Mucosa of stomach (tissue), 1 donor: ENCODE results near the gene LRP1.

Experiments used
- H3K27me3 ChIP-seq: one replicate; pipeline ENCODE4 v1.7.0; 2013; ENCODE audit warnings: mild to moderate bottlenecking, low read length; ENCODE audit not compliant: control insufficient read depth, insufficient read depth
- H3K36me3 ChIP-seq: one replicate; pipeline ENCODE4 v1.7.0; 2013; ENCODE audit warnings: low read length; ENCODE audit not compliant: control insufficient read depth, insufficient read depth
- H3K4me1 ChIP-seq: one replicate; pipeline ENCODE4 v1.7.0; 2013; ENCODE audit warnings: mild to moderate bottlenecking, low read length; ENCODE audit not compliant: control insufficient read depth, insufficient read depth
- H3K4me3 ChIP-seq: one replicate; pipeline ENCODE4 v1.7.0; 2013; ENCODE audit warnings: low read length
- H3K9ac ChIP-seq: one replicate; pipeline ENCODE4 v1.7.0; 2013; ENCODE audit warnings: mild to moderate bottlenecking, low read length, moderate library complexity
- H3K9me3 ChIP-seq: one replicate; pipeline ENCODE4 v1.7.0; 2013; ENCODE audit warnings: mild to moderate bottlenecking, low read length, moderate library complexity; ENCODE audit not compliant: control insufficient read depth
- donor health status: Pancreatic carcinoma.

Gene LRP1

DNA sequence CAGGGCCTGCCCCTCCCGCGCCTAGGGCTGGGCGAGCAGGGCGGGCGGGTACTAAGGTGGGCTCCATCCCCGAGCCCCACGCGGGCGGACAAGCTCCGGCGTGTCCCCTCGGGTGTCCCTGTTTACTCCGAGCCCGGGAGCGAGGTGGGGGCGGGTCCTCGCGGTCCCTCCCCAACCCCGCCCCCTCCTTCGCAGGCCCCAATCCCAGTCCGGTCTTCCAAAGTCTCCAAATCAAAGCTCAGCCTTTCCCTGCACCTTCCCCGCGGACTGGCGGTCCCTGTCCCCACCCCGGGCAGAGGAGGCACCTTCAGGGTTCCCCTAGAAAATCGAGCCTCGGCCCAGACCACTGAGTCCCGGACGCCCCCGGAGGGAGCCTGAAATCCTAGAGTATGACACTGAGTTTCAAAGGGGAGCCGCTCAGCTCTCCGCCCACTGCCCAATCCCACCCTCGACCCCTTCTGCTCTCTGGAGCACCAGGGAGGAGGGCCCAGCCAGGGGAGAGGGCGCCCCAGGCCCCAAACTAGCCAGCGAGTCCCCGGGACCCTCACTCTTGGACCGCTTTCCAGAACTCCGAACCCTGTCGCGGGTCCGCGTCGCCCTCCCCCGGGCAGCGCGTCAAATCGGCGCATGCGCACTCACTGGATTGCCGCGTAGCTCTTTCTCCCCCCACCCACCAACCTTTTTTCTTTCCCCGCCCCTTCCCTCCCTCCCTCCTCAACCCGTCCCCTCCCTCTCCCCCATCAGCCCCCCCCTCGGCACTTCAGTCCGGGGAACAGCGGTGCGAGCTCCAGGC, at the start of gene LRP1:
Gene LRP1, plus strand, starts transcription at position 758 of the 793 bp plus-strand sequence. CDS start 482 bp downstream, outside the sequence.
- no peaks in the 10 kb centered on the region for H3K27me3 ChIP-seq

DNA sequence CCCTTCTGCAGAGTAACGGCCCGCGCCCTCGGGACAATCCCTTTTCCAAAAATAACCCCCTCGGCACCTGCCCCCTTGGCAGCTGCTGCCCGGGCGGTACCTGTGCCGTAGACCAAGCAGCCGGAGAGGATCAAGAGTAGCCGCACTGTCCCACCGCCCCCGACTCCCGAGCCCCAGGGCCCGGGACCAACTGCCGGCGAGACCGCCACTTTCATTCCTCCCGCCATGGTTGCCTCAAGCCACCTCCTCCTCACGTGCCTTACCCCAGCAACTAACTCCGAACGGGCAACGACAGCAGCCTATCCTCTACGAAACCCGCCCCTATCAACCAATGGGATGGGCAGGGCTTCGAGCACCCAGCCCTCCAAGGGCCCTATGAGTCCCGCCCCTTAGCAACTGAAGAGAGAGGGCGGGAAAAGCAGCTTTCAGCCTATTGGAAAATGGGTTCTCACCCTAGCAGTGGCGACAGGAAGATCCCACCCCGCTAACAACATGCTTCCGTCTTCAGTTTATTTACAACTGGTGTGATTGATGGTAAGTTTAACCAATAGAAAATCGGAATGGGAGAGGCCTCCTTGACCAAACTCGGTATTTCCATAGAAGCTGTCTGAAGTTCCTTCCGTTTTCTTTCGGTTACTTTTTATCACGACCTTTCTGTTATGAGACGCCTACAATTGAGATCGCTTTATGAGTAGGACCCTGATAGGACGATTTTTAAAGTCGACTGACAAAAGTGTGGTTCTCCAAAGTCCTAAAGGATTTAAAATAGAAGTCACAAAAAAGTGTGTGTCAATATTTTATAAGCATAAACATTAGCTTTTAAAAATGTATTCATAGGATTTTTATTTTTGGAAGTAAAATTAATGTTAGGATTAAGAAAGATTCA, 49.5 kb upstream of the LRP1 start, which contains the start of gene NEMP1:
Gene NEMP1, minus strand, starts transcription at position 273 of the 886 bp plus-strand sequence. Its CDS starts 46 bp downstream, at position 227.
- Histone ChIP-seq H3K9me3 (no peaks in the 10 kb centered on the region), H3K4me1 (peaks cover 6% of the 10 kb centered on the region), H3K9ac (peak within 1 kb of the TSS; percentile 57), H3K4me3 (peak within 1 kb of the TSS; percentile 51), H3K36me3 (no peaks in the 10 kb centered on the region), H3K27me3 (no peaks in the 10 kb centered on the region)

More for the DNA sequence above, at the start of gene LRP1:
- Histone ChIP-seq H3K4me3 (peak within 1 kb of the TSS; percentile 75), H3K9me3 (no peaks in the 10 kb centered on the region), H3K9ac (peak within 1 kb of the TSS; percentile 97), H3K4me1 (peaks cover 43% of the 10 kb centered on the region), H3K36me3 (no peaks in the 10 kb centered on the region)

DNA sequence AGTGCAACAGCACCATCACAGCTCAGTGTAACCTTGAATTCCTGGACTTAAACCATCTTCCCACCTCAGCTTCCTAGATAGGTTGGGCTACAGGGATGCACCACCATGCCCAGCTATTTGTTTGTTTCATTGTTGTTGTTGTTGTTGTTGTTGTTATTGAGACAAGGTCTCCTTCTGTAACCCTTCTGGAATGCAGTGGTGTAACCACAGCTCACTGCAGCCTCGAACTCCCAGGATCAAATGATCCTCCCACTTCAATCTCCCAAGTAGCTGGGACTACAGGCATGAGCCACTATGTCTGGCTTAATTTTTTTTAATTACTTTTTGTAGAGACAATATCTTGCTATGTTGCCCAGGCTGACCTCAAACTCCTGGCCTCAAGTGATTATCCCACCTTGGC, 48.5 kb upstream of the LRP1 start:
- Histone ChIP-seq H3K9me3 (no peaks in the 10 kb centered on the region), H3K9ac (peak overlapping the region; percentile 57), H3K27me3 (no peaks in the 10 kb centered on the region), H3K4me3 (no peak overlapping the region), H3K36me3 (no peaks in the 10 kb centered on the region), H3K4me1 (peaks cover 6% of the 10 kb centered on the region)

DNA sequence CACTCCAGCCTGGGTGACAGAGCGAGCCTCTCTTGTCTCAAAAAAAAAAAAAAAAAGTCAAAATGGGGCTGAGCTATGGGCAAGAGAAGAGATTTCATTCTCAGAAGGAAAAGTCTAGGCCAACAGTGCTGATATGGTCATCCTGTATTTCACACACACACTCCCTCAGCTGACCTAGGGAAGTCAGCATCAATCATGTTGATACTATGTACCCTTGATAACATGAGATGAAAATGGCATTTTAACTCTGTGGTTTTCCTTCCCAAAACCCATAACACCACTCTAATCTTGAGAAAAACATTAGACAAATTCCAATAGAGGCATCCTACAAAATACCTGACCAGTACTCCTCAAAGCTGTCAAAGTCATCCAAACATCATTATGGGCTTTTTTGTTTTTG, 47.4 kb upstream of the LRP1 start:
- H3K9ac ChIP-seq: no peak overlapping the region
- H3K4me1 ChIP-seq: peaks cover 6% of the 10 kb centered on the region
- H3K9me3 ChIP-seq: no peaks in the 10 kb centered on the region
- H3K4me3 ChIP-seq: no peak overlapping the region
- H3K36me3 ChIP-seq: no peaks in the 10 kb centered on the region
- no peaks in the 10 kb centered on the region for H3K27me3 ChIP-seq

DNA sequence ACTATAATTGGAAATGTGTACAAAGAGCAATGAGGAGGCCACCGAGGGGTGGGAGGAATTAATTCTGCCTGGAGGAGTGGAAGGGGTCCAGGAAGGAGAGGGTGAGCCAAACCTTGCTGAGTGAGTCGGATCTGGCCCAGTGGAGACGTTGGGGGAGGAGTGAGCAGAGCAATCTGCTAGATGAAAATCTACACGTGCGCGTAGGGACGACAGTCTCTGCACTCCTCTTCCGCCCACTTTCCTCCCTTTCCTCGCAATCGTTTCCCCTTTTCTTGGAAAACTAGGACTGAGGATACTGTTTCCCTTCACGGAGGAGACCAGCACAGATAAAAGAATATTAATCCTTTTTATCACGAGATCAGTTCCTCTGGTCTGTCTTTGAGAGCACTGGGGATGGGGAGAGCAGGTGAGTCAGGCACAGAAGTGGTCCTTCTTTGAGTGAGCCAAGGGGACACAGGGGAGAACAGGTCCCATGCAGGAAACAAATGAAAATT, 42.2 kb upstream of the LRP1 start:
- peaks cover 18% of the 10 kb centered on the region for H3K4me1 ChIP-seq
- no peak overlapping the region for H3K4me3 ChIP-seq
- no peaks in the 10 kb centered on the region for H3K36me3 ChIP-seq
- no peaks in the 10 kb centered on the region for H3K9me3 ChIP-seq
- H3K27me3 ChIP-seq: no peaks in the 10 kb centered on the region
- H3K9ac ChIP-seq: peak overlapping the region; percentile 79

DNA sequence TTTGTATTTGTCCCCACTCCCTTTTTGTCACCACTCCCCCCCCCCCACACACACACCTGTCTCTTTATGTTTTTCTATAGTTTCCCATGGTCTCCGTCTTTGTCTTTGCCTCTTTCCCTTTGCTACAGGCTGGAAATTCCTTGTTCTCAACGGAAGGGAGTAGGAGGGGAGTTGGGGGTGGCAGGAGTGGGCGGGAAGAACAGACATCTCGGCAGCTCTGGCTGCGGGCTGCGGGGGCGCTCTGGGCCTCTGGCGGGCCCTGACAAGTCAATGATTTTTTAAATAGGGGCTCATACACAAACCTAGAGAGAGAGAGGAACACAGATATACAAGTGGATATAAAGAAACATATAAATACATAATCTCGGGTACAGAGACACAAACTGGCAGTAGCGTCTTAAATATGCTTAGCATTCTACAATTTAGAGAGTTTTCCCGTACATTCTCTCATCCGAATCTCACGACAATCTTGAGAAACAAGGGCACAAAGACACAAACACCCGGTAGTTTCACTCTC, 41.7 kb upstream of the LRP1 start:
- Histone ChIP-seq H3K9me3 (no peaks in the 10 kb centered on the region), H3K4me3 (peak overlapping the region; percentile 60), H3K4me1 (peaks cover 24% of the 10 kb centered on the region), H3K9ac (peak overlapping the region; percentile 79), H3K36me3 (no peaks in the 10 kb centered on the region), H3K27me3 (no peaks in the 10 kb centered on the region)

DNA sequence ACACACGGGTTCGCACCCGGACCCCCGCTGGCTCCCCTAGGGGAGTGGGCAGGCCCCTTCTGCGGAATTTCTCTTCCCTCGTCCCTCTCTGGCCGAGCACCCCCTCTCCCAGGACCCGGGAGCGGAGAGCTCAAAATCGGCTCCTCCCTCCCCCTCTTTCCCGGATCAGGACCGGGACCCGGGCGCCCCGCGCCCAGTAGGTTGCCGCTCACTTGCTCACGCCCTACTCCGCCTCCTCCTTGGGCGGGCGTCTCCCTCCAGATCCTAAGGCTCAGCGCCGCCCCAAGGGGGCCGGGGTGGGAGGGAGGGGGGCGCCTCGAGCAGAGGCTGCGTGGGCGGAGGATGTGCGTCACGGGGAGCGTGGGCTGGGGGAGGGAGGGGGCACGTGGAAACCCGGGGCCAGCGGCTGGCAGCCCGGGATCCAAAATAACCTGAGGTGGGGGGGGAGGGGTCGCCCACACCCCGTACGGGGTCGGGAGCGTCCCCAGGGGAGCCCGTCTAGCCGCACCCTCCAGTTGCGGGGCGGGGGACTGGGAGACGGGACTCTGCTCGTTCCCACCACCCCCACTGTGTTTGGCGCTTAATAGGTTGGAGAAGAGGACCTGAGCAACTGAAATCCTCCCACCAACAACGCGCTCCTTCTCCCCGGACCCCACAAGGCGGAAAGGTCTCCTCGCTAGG, 41.1 kb upstream of the LRP1 start:
- H3K27me3 ChIP-seq: no peaks in the 10 kb centered on the region

DNA sequence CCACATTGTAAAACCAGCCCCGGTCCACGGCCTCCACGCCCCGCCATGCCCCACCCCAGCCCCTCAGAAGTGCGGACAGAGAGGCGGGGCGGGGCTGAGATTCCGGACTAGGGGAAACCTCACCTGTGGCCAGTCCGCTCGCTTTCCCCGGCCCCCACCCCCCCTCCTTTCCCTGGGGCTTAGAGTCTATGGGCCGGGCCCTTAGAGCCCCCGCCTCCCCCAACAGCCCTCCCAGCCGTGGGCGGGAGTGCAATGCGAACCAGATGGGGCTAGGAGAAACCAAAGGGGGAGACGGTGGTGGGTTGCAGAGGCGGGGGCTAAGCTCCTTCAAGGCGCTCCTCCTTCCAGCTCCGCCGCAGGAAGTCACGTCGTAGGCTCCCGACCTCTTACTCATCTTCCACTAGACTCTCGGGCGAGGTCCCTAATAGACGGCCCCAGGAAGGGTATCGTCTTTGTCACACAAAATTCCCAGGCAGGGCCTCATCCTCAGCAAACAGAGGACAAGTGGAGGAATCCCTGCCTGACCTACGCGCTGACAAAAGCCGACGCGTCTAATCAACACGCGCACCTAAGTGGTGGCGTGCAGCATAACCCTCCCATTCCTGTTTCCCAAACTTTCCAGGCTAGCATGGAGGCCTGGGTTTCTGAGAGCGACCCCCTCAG, 40.5 kb upstream of the LRP1 start:
- Histone ChIP-seq H3K36me3 (no peaks in the 10 kb centered on the region), H3K4me1 (peaks cover 31% of the 10 kb centered on the region), H3K27me3 (no peaks in the 10 kb centered on the region), H3K4me3 (peak overlapping the region; percentile 43), H3K9ac (peak overlapping the region; percentile 76), H3K9me3 (no peaks in the 10 kb centered on the region)

More for the DNA sequence above, 41.1 kb upstream of the LRP1 start:
- H3K36me3 ChIP-seq: no peaks in the 10 kb centered on the region
- H3K9me3 ChIP-seq: no peaks in the 10 kb centered on the region
- peak overlapping the region; percentile 60 for H3K4me3 ChIP-seq
- H3K4me1 ChIP-seq: peaks cover 27% of the 10 kb centered on the region
- peak overlapping the region; percentile 79 for H3K9ac ChIP-seq

DNA sequence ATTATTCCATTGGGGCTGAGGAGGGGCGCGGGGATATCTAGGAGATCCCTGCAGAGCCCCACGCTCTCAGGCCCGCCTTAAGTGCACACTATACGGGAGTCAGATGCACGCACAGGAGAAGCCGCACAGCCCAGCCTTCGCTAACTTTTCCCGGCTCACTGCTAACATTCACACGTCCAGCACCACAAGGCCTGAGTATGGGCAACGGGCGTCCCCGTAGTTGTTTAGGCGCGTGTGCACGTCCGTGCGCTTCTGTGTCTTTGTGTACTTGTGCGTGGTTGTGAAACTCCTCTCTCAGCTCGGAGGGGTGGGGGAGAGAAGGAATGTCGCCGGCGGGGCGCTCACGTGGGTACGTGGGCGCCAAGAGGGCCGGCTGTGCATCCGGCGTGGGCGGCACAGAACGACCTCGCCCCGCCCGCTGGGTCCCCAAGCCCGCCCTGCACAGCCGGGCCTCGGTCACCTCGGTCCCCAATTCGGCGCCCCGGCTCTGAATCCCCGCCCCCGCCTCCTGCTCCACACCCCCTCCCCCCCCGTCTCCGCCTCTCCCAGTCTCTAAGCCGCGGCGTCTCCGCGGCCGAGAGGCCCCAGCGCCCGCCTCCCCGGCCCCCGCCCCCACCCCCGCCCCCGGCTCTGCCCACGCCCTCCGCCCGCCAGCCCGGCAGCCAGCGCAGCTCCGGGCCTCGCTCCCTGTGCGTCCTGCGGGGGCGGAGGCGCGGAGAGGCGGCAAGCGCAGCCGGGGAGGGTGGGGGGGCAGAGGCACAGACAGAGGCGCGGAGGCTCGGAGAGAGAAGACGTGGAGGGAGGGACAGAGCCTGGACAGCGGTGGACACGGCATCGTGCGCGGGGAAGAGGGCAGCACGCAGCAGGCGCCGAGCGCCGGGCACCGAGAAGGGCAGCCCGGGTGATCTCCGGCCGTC, 39.7 kb upstream of the LRP1 start, which contains the start of gene NAB2:
Gene NAB2, plus strand, starts transcription at position 761 of the 917 bp plus-strand sequence. CDS start 158 bp downstream, outside the sequence.
- Histone ChIP-seq H3K4me3 (peak within 1 kb of the TSS; percentile 43), H3K4me1 (peaks cover 31% of the 10 kb centered on the region), H3K9ac (peak within 1 kb of the TSS; percentile 76), H3K36me3 (no peaks in the 10 kb centered on the region), H3K9me3 (no peaks in the 10 kb centered on the region), H3K27me3 (no peaks in the 10 kb centered on the region)
